ENCODE data around the gene DGCR6. TPM values are rescaled to one million over a fixed set of nuclear protein-coding genes. Genes with fewer than 3 reads are reported as not detected.

DGCR6 gene
- total and polyA plus RNA-seq, 2 experiments from 2014 or later, result 1.4 to 2.3 TPM

GRCh38 chr22:18909556-18909955 is 3.4 kb downstream of the DGCR6 start:
- Mint-ChIP-seq H3K4me1 (no peaks in the 10 kb centered on the region), H3K4me3 (no peak overlapping the region), H3K9me3 (no peaks in the 10 kb centered on the region), H3K27me3 (ENCODE audit: insufficient read depth, low read depth, poor library complexity) (no peaks in the 10 kb centered on the region), H3K27ac (no peak overlapping the region), H3K36me3 (ENCODE audit: low read depth) (no peaks in the 10 kb centered on the region)
- Histone ChIP-seq H3K4me3 (no peak overlapping the region), H3K4me2 (no peak overlapping the region), H3K9me2 (ENCODE audit: insufficient read depth) (no peaks in the 10 kb centered on the region), H3F3A (replicated peaks; ENCODE audit: low read depth) (no peaks in the 10 kb centered on the region), H2AFZ (no peak overlapping the region), H3K27ac (ENCODE audit: low read depth) (no peak overlapping the region), H4K20me1 (replicated peaks; ENCODE audit: insufficient read depth) (no peaks in the 10 kb centered on the region), H3K27me3 (ENCODE audit: insufficient read depth) (no peaks in the 10 kb centered on the region), H3K4me1 (ENCODE audit: insufficient read depth) (no peaks in the 10 kb centered on the region), H3K79me2 (replicated peaks; ENCODE audit: insufficient read depth) (no peaks in the 10 kb centered on the region), H3K36me3 (ENCODE audit: insufficient read depth) (no peaks in the 10 kb centered on the region)
- no peak for TF ChIP-seq POLR2AphosphoS5 (IDR thresholded peaks at IDR 0.05; ENCODE audit: low read depth)
- no peak for TF ChIP-seq CTCF (conservative IDR thresholded peaks at IDR 0.05; ENCODE audit: low read depth in 2 of 2)
- TF ChIP-seq NANOG (IDR thresholded peaks at IDR 0.05; ENCODE audit: borderline replicate concordance), result no peak
- TF ChIP-seq, protein P1, sequence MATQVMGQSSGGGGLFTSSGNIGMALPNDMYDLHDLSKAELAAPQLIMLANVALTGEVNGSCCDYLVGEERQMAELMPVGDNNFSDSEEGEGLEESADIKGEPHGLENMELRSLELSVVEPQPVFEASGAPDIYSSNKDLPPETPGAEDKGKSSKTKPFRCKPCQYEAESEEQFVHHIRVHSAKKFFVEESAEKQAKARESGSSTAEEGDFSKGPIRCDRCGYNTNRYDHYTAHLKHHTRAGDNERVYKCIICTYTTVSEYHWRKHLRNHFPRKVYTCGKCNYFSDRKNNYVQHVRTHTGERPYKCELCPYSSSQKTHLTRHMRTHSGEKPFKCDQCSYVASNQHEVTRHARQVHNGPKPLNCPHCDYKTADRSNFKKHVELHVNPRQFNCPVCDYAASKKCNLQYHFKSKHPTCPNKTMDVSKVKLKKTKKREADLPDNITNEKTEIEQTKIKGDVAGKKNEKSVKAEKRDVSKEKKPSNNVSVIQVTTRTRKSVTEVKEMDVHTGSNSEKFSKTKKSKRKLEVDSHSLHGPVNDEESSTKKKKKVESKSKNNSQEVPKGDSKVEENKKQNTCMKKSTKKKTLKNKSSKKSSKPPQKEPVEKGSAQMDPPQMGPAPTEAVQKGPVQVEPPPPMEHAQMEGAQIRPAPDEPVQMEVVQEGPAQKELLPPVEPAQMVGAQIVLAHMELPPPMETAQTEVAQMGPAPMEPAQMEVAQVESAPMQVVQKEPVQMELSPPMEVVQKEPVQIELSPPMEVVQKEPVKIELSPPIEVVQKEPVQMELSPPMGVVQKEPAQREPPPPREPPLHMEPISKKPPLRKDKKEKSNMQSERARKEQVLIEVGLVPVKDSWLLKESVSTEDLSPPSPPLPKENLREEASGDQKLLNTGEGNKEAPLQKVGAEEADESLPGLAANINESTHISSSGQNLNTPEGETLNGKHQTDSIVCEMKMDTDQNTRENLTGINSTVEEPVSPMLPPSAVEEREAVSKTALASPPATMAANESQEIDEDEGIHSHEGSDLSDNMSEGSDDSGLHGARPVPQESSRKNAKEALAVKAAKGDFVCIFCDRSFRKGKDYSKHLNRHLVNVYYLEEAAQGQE (IDR thresholded peaks at IDR 0.05; ENCODE audit: unreplicated experiment), result no peak
- no peak for TF ChIP-seq JUNB (IDR thresholded peaks at IDR 0.05; ENCODE audit: unreplicated experiment)
- TF ChIP-seq, protein P2, sequence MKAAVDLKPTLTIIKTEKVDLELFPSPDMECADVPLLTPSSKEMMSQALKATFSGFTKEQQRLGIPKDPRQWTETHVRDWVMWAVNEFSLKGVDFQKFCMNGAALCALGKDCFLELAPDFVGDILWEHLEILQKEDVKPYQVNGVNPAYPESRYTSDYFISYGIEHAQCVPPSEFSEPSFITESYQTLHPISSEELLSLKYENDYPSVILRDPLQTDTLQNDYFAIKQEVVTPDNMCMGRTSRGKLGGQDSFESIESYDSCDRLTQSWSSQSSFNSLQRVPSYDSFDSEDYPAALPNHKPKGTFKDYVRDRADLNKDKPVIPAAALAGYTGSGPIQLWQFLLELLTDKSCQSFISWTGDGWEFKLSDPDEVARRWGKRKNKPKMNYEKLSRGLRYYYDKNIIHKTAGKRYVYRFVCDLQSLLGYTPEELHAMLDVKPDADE (IDR thresholded peaks at IDR 0.05), result no peak
- no peak for TF ChIP-seq CREB1 (CRISPR knock-in tag; IDR thresholded peaks at IDR 0.05; ENCODE audit: low read depth)
- TF ChIP-seq EZH2phosphoT487 (IDR thresholded peaks at IDR 0.05; ENCODE audit: unreplicated experiment), result no peak
- TF ChIP-seq, protein P3, sequence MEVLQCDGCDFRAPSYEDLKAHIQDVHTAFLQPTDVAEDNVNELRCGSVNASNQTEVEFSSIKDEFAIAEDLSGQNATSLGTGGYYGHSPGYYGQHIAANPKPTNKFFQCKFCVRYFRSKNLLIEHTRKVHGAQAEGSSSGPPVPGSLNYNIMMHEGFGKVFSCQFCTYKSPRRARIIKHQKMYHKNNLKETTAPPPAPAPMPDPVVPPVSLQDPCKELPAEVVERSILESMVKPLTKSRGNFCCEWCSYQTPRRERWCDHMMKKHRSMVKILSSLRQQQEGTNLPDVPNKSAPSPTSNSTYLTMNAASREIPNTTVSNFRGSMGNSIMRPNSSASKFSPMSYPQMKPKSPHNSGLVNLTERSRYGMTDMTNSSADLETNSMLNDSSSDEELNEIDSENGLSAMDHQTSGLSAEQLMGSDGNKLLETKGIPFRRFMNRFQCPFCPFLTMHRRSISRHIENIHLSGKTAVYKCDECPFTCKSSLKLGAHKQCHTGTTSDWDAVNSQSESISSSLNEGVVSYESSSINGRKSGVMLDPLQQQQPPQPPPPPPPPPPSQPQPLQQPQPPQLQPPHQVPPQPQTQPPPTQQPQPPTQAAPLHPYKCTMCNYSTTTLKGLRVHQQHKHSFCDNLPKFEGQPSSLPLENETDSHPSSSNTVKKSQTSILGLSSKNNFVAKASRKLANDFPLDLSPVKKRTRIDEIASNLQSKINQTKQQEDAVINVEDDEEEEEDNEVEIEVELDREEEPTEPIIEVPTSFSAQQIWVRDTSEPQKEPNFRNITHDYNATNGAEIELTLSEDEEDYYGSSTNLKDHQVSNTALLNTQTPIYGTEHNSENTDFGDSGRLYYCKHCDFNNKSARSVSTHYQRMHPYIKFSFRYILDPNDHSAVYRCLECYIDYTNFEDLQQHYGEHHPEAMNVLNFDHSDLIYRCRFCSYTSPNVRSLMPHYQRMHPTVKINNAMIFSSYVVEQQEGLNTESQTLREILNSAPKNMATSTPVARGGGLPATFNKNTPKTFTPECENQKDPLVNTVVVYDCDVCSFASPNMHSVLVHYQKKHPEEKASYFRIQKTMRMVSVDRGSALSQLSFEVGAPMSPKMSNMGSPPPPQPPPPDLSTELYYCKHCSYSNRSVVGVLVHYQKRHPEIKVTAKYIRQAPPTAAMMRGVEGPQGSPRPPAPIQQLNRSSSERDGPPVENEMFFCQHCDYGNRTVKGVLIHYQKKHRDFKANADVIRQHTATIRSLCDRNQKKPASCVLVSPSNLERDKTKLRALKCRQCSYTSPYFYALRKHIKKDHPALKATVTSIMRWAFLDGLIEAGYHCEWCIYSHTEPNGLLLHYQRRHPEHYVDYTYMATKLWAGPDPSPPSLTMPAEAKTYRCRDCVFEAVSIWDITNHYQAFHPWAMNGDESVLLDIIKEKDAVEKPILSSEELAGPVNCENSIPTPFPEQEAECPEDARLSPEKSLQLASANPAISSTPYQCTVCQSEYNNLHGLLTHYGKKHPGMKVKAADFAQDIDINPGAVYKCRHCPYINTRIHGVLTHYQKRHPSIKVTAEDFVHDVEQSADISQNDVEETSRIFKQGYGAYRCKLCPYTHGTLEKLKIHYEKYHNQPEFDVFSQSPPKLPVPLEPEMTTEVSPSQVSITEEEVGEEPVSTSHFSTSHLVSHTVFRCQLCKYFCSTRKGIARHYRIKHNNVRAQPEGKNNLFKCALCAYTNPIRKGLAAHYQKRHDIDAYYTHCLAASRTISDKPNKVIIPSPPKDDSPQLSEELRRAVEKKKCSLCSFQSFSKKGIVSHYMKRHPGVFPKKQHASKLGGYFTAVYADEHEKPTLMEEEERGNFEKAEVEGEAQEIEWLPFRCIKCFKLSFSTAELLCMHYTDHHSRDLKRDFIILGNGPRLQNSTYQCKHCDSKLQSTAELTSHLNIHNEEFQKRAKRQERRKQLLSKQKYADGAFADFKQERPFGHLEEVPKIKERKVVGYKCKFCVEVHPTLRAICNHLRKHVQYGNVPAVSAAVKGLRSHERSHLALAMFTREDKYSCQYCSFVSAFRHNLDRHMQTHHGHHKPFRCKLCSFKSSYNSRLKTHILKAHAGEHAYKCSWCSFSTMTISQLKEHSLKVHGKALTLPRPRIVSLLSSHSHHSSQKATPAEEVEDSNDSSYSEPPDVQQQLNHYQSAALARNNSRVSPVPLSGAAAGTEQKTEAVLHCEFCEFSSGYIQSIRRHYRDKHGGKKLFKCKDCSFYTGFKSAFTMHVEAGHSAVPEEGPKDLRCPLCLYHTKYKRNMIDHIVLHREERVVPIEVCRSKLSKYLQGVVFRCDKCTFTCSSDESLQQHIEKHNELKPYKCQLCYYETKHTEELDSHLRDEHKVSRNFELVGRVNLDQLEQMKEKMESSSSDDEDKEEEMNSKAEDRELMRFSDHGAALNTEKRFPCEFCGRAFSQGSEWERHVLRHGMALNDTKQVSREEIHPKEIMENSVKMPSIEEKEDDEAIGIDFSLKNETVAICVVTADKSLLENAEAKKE (CRISPR knock-in tag; IDR thresholded peaks at IDR 0.05), result no peak
- no peak for TF ChIP-seq ZNF114 (CRISPR knock-in tag; IDR thresholded peaks at IDR 0.05)
- no peak for TF ChIP-seq ZNF331 (CRISPR knock-in tag; IDR thresholded peaks at IDR 0.05; ENCODE audit: low read depth)
- no peak for TF ChIP-seq STAT1 (IDR thresholded peaks at IDR 0.05; ENCODE audit: unreplicated experiment)
- TF ChIP-seq EZH2 (IDR thresholded peaks at IDR 0.05; ENCODE audit: low read depth, unreplicated experiment), result no peak
- DNase-seq (ENCODE audit: low spot score), result no peak
- no peak for ATAC-seq

Measured in GM23338 (cell line).